DND-41 (cell line): Measurements from ENCODE around the gene DOCK8.

Experiments
- EZH2 ChIP-seq: IDR thresholded peaks from 3 replicates; pipeline ENCODE4 v1.6.1; 2012; ENCODE audit warnings: borderline replicate concordance, low read depth, mild to moderate bottlenecking, moderate library complexity, low read length, inconsistent platforms; ENCODE audit not compliant: severe bottlenecking
- TF ChIP-seq, protein P1 (sequence below): IDR thresholded peaks from 2 replicates; pipeline ENCODE4 v1.5.1; 2012; ENCODE audit warnings: borderline replicate concordance, low read length, moderate library complexity, mild to moderate bottlenecking; ENCODE audit not compliant: poor library complexity, severe bottlenecking; ENCODE audit errors: extremely low read depth

DNA sequence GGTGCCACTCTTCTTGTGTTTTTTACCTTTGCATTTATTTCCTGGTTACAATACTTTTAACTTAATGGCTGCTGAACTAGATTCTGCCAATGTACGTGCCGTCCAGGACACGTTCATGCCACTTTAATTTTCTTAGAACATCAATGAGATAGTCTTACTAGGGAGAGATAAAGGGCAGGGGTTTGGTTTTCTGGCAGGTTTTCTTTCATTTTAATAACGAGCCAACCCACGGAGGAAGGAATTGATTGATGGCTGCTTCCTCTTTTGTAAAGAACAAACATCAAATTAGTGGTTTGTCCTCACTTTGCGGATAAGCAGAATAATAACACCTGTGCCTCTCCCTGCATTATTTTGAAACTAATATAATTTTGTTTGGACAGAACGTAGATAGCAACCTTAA lies 135.7 kb downstream of the DOCK8 start:
- TF ChIP-seq, protein P1, sequence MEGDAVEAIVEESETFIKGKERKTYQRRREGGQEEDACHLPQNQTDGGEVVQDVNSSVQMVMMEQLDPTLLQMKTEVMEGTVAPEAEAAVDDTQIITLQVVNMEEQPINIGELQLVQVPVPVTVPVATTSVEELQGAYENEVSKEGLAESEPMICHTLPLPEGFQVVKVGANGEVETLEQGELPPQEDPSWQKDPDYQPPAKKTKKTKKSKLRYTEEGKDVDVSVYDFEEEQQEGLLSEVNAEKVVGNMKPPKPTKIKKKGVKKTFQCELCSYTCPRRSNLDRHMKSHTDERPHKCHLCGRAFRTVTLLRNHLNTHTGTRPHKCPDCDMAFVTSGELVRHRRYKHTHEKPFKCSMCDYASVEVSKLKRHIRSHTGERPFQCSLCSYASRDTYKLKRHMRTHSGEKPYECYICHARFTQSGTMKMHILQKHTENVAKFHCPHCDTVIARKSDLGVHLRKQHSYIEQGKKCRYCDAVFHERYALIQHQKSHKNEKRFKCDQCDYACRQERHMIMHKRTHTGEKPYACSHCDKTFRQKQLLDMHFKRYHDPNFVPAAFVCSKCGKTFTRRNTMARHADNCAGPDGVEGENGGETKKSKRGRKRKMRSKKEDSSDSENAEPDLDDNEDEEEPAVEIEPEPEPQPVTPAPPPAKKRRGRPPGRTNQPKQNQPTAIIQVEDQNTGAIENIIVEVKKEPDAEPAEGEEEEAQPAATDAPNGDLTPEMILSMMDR, result no peak
- TF ChIP-seq EZH2, result no peak
